HK-2 (cell line): ENCODE data around the gene CRAMP1.
"Not testable (repeated sequence)": the region's sequence is repeated elsewhere in the genome, so short reads cannot be mapped to it uniquely, and the experiment has no call there.

Source experiments
- DNase-seq: peaks from one replicate; pipeline ENCODE4 v3.0.0-alpha.2; 2018; ENCODE audit not compliant: unreplicated experiment

Gene CRAMP1

DNA sequence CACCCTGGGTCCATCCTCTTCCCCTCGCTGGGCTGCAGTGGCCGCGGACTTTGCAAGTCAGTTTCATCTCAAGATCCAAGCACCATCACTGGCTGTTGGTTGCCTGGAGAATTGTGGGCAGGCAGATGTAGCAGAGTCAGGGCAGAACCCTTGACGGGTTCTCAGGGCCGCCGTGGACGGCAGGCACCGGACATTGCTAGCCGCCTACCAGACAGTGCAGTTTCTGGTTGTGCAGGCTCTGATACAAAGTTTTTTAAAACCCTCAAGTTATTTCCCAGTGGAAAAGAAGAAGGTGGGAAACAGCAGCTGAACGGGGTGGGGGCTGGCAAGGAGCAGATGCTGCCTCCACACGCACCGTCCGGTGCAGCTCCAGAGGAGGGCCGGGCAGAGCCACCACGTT lies 97.2 kb downstream of the CRAMP1 start:
- DNase-seq: no peak

DNA sequence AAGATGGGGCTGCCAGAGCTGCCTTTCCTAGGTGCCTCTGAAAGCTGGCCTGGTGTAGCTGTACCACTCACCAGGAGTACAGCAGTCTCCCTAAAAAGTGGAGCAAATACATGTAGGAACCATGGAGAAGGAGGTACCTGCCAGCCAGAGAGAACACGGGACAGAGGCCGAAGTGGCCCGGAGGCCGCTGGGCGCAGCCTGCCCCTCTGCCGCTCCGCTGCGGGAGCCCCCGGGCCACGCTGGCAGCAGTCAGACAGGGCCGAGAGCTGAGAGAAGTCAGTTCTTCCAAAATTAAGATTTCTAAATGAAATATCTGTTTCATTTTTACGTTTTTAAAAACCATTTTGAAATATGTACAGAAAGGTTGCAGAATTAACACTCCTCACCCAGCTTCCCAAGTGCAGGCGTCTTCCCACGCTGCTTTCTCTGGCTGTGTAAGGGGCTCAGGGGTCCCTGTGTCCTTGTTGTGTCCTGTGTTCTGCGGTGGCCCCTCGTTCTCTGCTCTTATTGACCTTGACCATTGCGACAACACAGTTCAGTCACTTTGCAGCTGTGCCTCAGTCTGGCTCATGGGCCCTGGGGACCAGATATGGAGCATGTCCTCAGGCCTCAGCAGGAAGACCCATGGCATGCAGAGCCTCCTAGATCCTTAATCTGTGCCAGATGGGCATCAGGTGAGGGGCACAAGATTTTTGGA lies 98.8 kb downstream of the CRAMP1 start:
- DNase-seq: no peak

DNA sequence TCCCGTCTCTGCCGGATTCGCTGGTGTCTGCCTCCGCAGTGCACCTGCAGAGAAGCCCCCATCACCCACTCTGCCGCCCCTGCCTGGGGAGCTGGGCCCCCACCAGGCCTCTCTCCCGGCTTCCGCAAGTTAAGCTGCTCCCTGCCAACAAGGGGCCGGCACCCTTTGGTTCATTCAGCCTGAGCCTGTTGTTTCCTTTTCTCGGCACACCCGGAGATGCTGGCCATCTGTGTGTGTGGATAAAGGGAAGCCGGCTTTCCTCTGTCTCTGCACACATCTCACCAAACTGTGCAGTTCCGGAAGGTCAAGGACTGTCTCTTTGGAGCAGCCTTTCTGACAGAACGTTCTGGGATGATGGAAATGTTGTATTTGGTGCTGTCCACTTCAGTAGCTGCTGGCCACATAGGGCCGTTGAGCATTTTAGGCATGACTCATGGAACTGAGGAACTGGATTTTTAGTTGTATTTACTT lies 100.7 kb downstream of the CRAMP1 start:
- DNase-seq: no peak

- DNase-seq: no peak
These were observed 101.2 kb downstream of the CRAMP1 start for GRCh38 chr16:1713331-1713730.

GRCh38 chr16:1713933-1714332 lies 101.8 kb downstream of the CRAMP1 start:
- DNase-seq: no peak

DNA sequence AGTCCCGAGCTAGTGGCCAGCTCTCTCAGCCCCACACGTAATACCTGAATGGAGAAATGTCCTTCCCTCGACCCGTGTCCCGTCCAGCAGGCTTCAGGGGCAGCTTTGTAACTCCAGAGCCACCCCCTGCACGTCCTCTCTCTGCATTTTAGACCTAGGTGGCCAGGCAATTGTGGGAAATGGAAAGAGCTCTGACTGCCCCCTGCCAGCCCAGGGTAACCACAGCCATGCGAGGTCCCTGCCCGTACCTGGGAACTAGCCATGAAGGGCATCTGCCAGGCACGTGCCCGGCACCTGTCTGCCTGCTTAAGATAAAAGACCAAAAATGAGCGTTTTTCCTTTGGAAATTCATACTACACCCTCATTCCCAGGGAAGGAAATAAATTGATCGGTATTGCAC lies 103.1 kb downstream of the CRAMP1 start:
- DNase-seq: no peak

DNA sequence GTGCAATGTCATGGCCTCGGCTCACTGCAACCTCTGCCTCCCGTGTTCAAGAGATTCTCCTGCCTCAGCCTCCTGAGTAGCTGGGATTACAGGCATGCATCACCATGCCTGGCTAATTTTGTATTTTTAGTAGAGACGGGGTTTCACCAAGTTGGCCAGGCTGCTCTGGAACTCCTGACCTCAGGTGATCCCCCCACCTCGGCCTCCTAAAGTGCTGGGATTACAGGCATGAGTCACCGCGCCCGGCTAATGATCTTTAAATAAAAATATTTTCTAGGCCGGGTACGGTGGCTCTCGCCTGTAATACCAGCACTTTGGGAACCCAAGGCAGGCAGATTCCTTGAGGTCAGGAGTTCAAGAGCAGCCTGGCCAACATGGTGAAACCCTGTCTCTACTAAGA lies 106.1 kb downstream of the CRAMP1 start:
- not testable (repeated sequence) for DNase-seq

GRCh38 chr16:1719559-1720229 lies 107.5 kb downstream of the CRAMP1 start:
- not testable (repeated sequence) for DNase-seq

GRCh38 chr16:1721372-1721771 lies 109.2 kb downstream of the CRAMP1 start:
- DNase-seq: no peak

- peak; percentile 30 for DNase-seq
These were observed 111.4 kb downstream of the CRAMP1 start for GRCh38 chr16:1723450-1724147.

- DNase-seq: no peak
These were observed 112.3 kb downstream of the CRAMP1 start for GRCh38 chr16:1724491-1724890.

GRCh38 chr16:1726661-1727502 lies 114.7 kb downstream of the CRAMP1 start:
- DNase-seq: no peak
